Activated CD4-positive, alpha-beta T cell treated with anti-CD3 and anti-CD28 coated beads, Interleukin-2, amount 50 U/mL, for 48 hours (primary cell): ENCODE results near the gene DTL.

ENCODE experiments used
- DNase-seq, 2 experiments: peaks; one replicate each; pipeline ENCODE4 v3.0.0-alpha.2; 2020

Gene DTL

DNA sequence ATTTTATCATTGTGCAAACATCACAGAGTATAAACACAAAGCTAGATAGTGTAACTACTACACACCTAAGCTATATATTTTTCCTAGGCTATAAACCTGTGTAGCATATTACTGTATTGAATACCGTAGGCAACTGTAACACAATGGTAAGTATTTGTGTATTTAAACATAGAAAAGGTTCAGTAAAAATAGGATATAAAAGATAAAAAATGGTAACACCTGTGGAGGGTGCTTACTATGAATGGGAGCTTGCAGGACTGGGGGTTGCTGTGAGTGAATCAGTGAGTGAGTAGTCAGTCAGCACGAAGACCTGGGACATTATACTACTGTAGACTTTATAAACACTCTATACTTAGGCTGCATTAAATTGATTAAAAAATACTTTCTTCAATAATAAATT lies 4.1 kb downstream of the DTL start:
- no peak for DNase-seq

DNA sequence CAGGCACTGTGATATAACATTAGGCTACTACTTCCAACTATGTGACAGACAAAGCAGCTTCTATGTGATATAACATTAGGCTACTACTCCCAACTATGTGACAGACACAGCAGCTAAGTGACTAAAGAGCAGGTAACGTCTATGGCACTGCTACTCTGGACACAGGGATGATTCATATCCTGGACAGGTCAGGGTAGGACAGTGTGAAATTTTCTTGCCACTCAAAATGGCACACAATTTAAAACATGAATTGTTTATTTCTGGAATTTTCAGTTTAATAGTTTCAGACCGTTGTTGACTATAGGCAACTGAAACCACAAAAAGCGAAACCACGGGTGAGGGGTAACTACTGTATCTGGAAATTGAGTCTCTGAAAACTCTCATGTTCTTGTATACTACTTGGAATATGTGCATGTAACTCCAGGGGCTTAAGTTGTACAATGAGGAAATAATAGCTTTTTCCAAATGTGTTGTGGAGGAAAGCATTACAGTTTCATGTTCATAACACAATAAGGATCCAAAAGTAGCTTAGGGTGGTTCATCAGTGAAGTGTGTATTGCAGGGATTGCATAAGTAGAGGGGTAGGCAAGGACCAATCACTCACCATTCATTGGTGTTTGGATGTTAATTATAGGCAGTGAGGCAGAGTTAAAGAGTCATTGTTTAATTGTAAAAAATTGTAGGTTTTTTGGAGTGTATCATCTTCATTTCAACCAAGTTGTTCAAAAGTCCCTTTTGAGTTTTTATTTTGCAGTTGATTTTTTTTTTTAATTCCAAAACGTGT lies 5.3 kb downstream of the DTL start:
- no peak for DNase-seq

DNA sequence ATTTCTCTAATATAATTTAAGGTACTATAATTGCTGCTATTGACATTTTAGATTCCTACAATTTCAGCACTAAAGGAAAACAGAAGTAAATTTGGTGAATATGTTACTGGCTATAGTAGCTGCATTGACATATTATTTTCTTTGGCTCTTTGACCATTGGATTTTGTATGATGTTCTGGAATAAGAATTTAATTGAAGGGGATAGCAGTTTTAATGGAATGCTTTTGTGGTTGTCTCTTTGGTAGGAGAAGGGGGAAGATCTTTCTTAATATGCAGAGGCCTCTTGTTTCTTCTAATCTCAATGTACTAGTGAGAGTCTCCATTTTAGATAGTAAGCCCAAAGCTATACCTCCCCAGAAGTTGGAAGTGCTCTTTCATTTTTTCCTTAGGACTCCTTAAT lies 6.9 kb downstream of the DTL start:
- no peak for DNase-seq

DNA sequence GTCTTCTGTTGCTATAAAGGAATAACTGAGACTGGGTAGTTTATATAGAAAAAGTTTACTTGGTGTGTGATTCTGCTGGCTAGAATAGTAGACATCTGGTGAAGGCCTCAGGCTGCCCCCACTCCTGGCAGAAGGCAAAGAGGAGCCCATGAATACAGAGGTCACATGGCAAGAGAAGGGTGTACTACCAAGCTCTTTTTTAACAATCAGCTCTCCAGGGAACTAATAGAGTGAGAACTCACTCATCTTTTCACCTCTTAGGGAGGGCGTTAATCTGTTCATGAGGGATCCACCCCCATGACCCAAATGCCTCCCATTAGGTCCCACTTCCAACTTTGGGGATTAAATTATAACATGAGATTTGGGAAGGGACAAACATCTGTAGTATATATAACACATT lies 9.3 kb downstream of the DTL start:
- no peak for DNase-seq

DNA sequence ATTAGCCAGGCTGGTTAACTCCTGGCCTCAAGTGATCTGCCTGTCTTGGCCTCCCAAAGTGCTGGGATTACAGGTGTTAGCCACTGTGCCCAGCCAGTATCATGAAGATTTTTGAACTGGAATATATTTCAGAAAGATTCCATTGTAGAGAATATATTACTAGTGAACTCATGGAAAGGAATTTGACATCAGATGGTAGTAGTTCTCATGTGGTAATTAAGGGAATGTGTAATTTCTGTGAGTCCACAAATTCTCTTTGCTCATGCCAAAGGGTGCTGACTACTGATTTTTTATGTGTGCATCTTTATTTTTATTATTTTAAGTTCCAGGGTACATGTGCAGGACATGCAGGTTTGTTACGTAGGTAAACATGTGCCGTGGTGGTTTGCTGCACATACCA lies 10.4 kb downstream of the DTL start:
- DNase-seq = no peak

DNA sequence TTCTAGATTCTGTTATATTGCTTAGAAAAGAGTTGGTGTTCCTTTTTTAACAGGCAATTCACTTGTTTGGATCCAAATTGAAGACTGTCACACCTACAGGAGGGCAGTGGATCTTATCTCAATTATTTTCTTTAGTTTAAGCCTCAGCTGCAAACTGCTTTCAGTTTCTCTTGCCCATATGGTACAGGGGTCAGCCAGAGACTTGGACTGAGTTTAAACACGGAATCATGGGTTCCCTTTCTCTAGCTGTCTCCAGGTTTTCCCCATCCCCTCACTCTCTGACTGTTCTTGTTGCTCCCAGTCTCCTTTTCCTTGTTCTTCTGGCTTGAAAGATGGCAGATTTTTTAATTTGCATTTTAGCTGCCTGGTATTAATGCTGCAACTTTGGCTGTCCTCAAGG lies 18.4 kb downstream of the DTL start:
- no peak for DNase-seq

DNA sequence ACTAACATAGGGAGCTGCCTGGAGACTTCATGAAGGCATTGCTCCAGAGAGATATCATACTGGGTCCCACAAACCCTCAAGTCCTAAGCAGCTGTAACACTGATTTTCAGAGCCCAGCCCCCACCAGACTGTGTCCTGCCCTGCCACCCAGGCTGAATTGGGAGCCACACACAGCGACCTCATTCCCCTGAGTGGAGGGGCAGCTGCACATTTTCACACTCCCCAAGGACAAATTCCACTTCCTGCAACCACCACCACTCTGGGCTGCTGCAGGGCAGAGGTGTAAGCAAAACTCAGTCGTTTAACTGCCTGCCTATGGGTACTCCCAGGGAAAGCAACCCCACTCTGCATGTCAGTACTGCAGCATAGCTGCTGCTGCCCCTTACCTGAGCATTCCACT lies 19.8 kb downstream of the DTL start:
- DNase-seq = no peak

DNA sequence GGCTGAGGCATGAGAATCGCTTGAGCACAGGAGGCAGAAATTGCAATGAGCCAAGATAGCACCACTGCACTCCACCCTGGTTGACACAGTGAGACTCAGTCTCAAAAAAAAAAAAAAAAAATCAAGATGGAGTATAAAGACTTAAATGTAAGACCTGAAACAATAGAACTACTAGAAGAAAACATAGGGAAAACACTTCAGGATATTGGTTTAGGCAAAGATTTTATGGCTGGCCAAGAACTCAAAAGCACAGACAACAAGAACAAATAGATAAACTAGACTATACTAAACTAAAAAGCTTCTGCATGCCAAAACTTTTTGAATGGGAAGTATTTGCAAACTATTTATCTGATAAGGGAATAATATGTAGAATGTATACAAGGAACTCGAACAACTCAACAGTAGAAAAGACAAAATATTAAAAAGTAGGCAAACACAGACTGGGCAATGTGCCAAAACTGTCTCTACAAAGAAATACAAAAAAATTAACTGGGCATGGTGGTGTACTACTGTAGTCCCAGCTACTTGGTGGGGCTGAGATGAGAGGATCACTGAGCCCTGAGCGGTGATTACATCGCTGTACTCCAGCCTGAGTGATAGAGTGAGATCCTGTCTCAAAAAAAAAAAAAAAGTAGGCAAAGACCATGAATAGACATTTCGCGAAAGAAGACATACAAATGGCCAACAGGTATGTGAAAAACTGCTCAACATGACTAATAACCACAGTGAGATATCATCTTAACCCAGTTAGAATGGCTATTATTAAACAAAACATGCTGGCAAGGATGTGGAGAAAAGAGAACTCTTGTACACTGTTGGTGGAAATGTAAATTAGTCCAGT lies 25.3 kb downstream of the DTL start:
- DNase-seq = no peak

DNA sequence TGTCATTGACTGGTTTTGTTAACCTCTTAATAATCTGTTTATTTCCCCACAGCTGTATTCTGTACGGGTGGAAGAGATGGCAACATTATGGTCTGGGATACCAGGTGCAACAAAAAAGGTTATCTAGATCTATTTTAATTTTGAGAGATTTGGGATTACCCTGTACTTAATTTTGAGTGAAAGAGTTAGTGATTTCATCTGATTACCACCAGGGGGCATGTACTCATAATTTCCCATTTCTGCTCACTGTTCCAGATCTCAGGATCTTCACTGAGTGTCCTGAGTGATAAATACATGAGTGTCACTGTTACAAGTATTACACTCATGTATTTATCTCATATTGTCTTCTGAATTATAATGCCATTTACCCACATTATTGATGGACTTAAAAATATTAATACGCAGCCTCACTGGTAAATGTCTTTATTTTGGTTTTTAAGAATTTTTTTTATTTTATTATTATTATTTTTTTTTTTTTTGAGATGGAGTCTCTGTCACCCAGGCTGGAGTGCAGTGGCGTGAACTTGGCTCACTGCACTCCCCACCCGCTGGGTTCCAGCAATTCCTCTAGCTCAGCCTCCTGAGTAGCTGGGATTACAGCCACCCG lies 27.4 kb downstream of the DTL start:
- DNase-seq = no peak

DNA sequence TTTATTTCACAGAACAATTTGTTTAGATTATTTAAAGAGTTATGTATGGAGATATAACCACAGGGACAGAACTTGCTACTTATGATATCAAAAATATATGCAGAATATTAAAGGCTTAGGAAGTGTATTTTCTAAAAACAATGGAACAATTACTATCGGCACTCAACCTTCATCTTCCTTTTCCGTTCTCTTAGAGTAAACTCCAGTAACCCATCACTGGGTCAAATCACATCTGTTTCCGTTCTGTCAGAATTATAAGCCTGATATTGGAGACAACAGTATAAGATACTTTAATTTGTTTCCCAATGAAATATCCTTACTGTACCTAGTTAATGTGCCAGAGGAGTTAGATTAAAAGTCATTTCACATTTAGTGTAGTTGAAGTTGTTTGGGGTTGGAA lies 32.2 kb downstream of the DTL start:
- no peak for DNase-seq

DNA sequence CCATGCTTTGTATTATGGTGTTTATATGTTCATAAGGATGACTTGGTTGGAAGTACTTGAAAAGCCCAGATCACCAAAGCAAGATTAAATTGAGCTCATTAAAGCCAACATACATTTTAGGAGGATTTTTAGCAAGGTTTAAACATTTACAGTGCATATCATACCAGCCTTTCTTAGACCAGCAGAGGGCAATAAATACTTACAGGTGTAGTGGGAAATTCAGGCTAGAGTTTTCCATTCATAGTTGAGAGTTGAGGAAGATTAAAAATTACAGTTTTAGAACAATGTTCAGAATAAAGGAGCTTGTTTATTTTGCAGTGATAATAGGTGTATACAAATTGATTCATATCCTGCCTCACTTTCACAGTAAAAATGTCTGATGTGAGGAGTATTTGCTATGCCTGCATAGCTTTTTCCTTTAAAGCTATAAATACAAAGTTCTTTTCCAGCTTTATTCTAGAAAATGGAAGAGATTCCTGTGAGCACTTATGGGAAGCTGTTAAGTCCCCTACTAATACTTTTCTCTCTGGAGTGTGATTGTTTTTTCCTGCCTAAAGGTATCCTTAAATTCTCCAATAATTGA lies 35.3 kb downstream of the DTL start:
- DNase-seq = no peak

DNA sequence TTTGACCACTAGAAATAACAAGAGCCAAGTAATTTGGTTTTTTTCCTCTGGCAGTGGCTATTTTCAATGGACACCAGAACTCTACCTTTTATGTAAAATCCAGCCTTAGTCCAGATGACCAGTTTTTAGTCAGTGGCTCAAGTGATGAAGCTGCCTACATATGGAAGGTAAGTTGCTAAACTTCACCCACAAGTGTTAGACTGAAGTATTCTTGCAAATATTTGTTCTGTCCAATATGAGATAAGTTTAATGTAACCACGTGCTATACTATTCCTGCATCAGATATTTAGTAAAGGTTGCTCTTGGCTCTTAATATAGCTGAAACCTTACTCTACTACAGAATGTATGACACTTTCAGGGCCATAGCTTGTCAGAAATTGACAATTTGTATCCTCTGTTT lies 36.5 kb downstream of the DTL start:
- no peak for DNase-seq

DNA sequence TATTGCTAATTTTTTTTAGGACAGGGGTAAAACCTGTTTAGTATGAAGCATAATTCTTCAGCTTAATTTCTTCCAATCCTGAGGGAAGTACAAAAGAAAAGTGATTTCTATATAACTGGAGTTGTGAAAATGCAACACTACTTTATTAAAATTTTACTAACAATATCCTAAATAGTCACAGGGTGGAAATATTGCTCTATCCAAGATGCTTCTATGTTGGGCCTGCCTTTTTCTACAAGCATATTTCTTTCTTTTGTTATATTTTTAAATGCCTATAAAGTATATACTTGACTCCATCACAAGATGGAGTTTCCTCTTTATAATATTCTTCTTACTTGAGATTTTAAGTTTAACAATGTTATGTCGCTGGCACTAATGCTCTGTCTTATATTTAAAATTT lies 37.9 kb downstream of the DTL start:
- no peak for DNase-seq

DNA sequence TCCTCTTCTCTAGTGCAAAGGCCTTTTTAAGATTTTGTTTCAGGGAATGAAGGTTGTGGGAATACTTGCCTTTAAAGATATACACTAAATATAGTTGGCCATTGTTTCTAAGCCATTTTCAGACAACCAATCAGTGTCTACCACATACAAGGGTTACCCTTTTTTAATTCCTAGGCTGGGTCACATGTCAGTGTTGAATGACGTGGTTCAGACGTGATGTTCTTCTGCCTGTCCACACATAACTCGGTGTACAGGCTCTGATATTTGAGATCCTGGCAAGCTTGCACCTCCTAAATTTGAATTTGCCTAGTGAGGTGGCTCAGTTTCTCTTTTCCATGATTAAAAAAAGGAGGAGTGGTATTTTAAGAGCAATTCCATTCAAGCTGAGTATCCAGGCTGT lies 38.8 kb downstream of the DTL start:
- no peak for DNase-seq

DNA sequence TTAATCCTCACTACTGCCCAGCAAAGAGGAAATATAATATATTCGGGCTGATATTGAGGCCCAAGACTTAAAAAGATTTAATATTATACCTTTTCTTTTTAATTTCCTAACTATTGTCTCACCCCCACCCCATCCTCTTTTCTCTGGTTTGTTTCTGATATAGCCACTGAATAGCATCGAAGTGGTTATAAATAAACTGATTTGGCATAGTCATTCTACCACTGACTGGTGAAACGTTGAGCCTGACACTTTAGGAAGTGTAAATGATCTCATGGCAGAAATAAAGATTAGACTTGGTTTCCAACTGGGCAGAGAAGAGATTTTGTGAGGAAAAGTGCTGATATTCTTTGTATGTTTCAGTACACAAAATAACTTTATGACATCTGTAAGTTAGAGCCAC lies 39.3 kb downstream of the DTL start:
- DNase-seq = no peak

DNA sequence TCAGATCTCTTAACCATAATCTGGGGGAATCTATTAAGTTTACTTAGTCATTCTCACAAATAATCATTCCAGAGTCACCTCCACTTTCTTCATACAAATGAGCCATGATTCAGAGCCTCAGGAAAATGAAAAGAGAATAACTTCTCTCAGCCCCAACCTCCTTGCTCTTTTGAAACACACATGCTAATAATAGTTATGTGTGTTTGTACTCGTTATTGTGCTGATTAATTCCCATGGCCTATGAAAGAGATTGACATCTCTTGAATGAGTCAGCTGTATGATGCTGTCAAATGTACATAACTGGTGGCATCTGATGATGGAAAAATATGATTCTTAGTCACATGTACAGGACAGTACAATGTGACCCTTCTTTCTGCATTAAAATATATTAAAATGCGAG lies 41.5 kb downstream of the DTL start:
- DNase-seq = no peak

DNA sequence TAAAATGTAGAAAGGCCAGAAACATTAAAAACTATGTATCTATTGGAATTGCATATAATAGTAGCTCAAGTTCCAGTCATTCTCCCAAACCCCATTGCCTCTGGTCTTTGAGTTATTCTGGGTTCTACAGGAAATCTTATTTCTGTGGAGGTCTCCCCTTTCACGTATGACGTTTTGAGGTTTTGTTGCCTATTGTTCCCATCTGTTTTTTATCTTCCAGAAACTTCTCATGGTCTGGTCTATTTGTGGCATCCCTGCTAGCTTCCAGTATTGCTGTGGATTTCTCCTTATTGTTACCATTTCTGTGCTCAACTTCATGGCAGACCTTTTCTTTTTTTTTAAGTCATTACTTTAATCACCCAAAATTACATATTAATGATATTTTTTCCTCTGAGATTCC lies 43.3 kb downstream of the DTL start:
- no peak for DNase-seq

DNA sequence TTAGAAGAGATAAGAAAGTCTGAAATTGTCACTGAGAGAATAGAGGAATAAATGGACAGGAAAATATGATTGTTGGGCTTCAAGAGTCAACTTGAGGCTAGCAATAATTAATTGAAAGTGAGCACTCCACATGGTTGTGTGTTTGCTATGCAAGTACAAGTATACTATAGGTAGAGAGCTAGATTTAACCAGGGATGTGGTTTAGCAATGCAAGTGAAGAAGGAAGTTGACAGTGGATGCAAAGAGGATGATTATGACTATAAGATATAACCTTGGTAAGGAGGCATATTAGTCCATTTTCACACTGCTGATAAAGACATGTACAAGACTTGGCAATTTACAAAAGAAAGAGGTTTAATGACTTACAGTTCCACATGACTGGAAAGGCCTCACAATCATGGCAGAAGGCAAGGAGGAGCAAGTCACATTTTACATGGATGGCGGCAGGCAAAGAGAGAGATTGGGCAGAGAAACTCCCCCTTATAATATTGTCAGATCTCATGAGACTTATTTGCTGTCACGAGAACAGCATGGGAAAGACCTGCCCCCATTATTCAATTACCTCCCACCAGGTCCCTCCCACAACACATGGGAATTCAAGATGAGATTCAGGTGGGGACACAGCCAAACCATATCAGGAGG lies 47.3 kb downstream of the DTL start:
- no peak for DNase-seq

DNA sequence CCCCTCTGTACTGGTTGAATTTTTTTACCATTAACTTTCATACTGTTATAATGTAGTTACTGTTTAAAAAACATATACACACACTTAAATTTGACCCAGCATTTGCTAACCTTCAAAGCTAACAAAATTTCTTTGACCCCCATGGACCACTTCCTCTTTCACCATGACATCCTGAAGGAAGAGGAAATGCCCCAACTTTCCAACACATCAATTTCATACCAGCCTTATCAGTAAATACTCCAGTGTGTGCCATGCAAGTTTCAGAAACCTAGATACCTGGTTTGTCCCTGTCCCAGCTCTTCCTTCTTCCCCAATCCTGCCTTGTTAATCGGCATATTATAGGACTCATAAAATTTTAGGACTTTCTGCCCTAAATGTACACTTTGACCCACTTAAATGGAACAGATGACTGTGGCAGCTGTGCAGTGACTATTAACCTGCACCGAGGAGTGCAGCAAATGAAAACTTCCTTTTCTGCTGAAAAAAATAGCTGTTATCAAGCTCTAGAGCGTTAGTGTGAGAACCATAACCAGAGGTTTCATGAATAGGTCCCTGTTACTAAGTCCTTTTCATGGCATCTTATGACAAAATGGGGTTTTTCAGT lies 54.1 kb downstream of the DTL start:
- DNase-seq = no peak

DNA sequence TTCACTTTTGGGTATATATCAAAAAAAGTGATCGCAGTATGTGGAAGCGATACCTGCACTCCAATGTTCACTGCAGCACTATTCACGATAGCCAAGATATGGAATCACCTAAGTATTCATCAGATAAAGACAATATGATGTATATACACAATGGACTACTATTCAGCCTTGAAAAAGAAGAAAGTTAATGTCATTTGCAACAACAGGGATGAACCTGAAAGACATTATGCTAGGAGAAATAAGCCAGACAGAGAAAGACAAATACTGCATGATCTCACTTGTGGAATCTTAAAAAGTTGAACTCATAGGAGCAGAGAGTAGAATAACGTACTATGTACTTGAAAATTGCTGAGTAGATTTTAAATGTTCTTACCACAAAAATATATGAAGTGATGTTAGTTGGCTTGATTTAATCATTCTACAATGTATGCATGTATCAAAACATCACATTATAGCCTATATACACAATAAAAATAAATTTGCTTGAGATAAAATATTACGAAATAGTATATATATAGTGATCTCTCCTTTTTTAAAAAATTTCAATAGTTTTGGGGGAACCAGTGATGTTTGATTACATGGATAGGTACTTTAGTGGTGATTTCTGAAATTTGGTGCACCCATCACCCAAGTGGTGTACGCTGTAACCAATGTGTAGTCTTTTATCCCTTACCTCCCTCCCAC lies 56.0 kb downstream of the DTL start:
- DNase-seq = no peak

DNA sequence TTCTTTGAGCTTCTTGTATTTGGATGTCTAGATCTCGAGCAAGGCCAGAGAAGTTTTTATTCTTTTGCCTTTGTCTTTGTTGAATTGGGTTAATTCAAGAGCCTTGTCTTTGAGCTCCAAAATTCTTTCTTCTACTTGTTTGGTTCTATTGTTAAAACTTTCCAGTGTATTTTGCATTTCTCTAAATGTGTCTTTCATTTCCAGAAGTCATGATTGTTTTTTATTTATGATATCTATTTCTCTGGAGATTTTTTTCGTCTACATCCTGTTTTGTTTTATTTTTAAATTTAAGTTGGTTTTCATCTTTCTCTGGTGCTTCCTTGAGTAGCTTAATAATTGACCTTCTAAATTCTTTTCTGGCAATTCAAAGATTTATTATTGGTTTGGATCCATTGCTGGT lies 61.8 kb downstream of the DTL start:
- DNase-seq = no peak

DNA sequence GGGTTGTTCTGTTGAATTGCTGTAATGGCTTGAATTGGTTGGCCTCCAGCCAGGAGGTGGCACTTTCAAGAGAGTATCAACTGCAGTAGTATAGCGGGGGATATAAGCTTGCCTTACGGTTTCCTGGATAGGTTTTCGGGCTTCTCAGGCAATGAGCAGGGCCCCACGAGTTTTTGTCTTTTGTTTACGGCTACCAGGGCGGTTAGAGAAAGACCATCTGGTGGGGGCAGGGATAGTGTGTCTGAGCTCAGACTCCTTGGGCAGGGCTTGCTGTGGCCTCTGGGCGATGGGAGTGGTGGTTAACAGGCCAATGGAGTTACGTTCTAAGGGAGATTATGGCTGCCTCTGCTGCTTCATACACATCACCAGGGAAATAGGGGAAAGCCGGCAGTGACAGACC lies 62.8 kb downstream of the DTL start:
- no peak for DNase-seq
